Natural killer cell (primary cell): ENCODE data around the gene DIPK1B. TPM values are rescaled to one million over a fixed set of nuclear protein-coding genes. Genes with fewer than 3 reads are reported as not detected.

ENCODE experiments used
- ATAC-seq, 3 donors: fragments of 150-1000 bp in 2 of 3; fragments of 200-7000 bp in 1 of 3; cut with Tn5 transposase; 1 replicate in 1 of 3; 2 replicates in 2 of 3; pipeline ENCODE4 v1.10.0; 2021; ENCODE audit warnings: mild to moderate bottlenecking in 2 of 3, moderate library complexity in 2 of 3
- DNase-seq, 2 donors: peaks; one replicate each; pipeline versions ENCODE4 v3.0.0 to v3.0.0-alpha.2; 2013 to 2021; ENCODE audit warnings: mixed read lengths in 1 of 2
- H3K27ac ChIP-seq: one replicate; pipeline ENCODE4 v1.5.1; 2013; ENCODE audit warnings: mild to moderate bottlenecking, low read length
- H3K27me3 ChIP-seq: one replicate; pipeline ENCODE4 v1.6.1; 2013; ENCODE audit warnings: low read length; ENCODE audit not compliant: control insufficient read depth, insufficient read depth
- H3K36me3 ChIP-seq: one replicate; pipeline ENCODE4 v1.6.1; 2013; ENCODE audit warnings: low read length; ENCODE audit not compliant: control insufficient read depth, insufficient read depth
- H3K4me1 ChIP-seq: one replicate; pipeline ENCODE4 v1.6.1; 2013; ENCODE audit warnings: low read length; ENCODE audit not compliant: control insufficient read depth, insufficient read depth
- H3K4me3 ChIP-seq: one replicate; pipeline ENCODE4 v1.5.1; 2013; ENCODE audit warnings: low read length
- H3K9me3 ChIP-seq: one replicate; pipeline ENCODE4 v1.6.1; 2013; ENCODE audit warnings: low read length; ENCODE audit not compliant: control insufficient read depth, insufficient read depth
- H3K27ac Mint-ChIP-seq, 2 donors: one replicate each; pipeline ENCODE4 v1.8.0; 2022; ENCODE audit warnings: mild to moderate bottlenecking in 2 of 2, mixed read lengths in 2 of 2, moderate library complexity in 1 of 2
- H3K27me3 Mint-ChIP-seq, 2 donors: one replicate each; pipeline ENCODE4 v1.8.0; 2022; ENCODE audit warnings: low read depth in 2 of 2, mixed read lengths in 2 of 2
- H3K36me3 Mint-ChIP-seq: one replicate; pipeline ENCODE4 v1.8.0; 2022; ENCODE audit warnings: mixed read lengths
- H3K4me1 Mint-ChIP-seq, 2 donors: one replicate each; pipeline ENCODE4 v1.8.0; 2022; ENCODE audit warnings: mixed read lengths in 2 of 2
- H3K4me3 Mint-ChIP-seq: one replicate; pipeline ENCODE4 v1.8.0; 2022; ENCODE audit warnings: mild to moderate bottlenecking, moderate library complexity, mixed read lengths
- H3K9me3 Mint-ChIP-seq, 2 donors: one replicate each; pipeline ENCODE4 v1.8.0; 2022; ENCODE audit warnings: mixed read lengths in 2 of 2
- CTCF ChIP-seq: fragments of 200-600 bp; IDR thresholded peaks from one replicate; pipeline ENCODE4 v1.8.0; 2022; ENCODE audit warnings: antibody characterized with exemption
- WGBS: methylation state at CpG from one replicate; pipeline ENCODE4 v1.1.7; 2013; ENCODE audit warnings: missing lambda C conversion rate; ENCODE audit not compliant: insufficient coverage; 5-methylcytosine and 5-hydroxymethylcytosine counted together
- intact Hi-C: fragments of 100-400 bp; cut with micrococcal nuclease; formaldehyde crosslinking; loops from one replicate; pipeline ENCODE4 v1.14.2; 2022
- total RNA-seq, 4 donors: library from RNA; stranded (reverse); fragments of 120-200 nt in 1 of 4; gene quantifications; one replicate each; pipeline versions ENCODE4 v1.2.3 to v1.2.4, GENCODE V29; 2013 to 2022

The DIPK1B gene
- total RNA-seq, 3 donors from 2014 or later (not counting 1 experiment from before 2014, with no cell fraction given) = 0.31 to 0.39 TPM; not detected in 1

- intact Hi-C loops = no loop called here
Observed at GRCh38 chr9:136673975-136674785, 38.2 kb upstream of the DIPK1B start.

GRCh38 chr9:136674786-136675349 lies 37.5 kb upstream of the DIPK1B start:
- no peak overlapping the region for H3K4me3 Mint-ChIP-seq

More at GRCh38 chr9:136673975-136674785, 38.2 kb upstream of the DIPK1B start:
- Histone ChIP-seq H3K27me3 (no peaks in the 10 kb centered on the region), H3K27ac (no peak overlapping the region), H3K4me3 (no peak overlapping the region), H3K4me1 (peaks cover 2% of the 10 kb centered on the region), H3K36me3 (no peaks in the 10 kb centered on the region), H3K9me3 (no peaks in the 10 kb centered on the region)
- Mint-ChIP-seq H3K4me1 (peaks cover 0 to under 1% of the 10 kb centered on the region in 2 donors), H3K36me3 (no peaks in the 10 kb centered on the region), H3K27me3 (no peaks in the 10 kb centered on the region), H3K9me3 (no peaks in the 10 kb centered on the region), H3K27ac (no peak overlapping the region), H3K4me3 (no peak overlapping the region)
- WGBS = 75% methylated on average over 26 of the region's 26 CpGs
- TF ChIP-seq CTCF = no peak
- no peak for DNase-seq
- no peak for ATAC-seq

GRCh38 chr9:136675477-136676296 lies 36.7 kb upstream of the DIPK1B start:
- H3K4me3 Mint-ChIP-seq = no peak overlapping the region
- intact Hi-C loops = no loop called here
- no peaks in the 10 kb centered on the region for H3K27me3 ChIP-seq
- H3K27ac ChIP-seq = no peak overlapping the region
- H3K27me3 Mint-ChIP-seq = no peaks in the 10 kb centered on the region
- H3K4me1 ChIP-seq = peaks cover 3% of the 10 kb centered on the region
- H3K4me1 Mint-ChIP-seq = peaks cover 0 to 9% of the 10 kb centered on the region in 2 donors
- H3K36me3 Mint-ChIP-seq = no peaks in the 10 kb centered on the region
- WGBS = 90% methylated on average over 15 of the region's 16 CpGs
- H3K27ac Mint-ChIP-seq = no peak overlapping the region
- TF ChIP-seq CTCF = no peak
- DNase-seq (no peak), ATAC-seq (no peak)
- no peaks in the 10 kb centered on the region for H3K9me3 ChIP-seq
- no peak overlapping the region for H3K4me3 ChIP-seq
- H3K9me3 Mint-ChIP-seq = no peaks in the 10 kb centered on the region
- no peaks in the 10 kb centered on the region for H3K36me3 ChIP-seq

More at GRCh38 chr9:136674786-136675349, 37.5 kb upstream of the DIPK1B start:
- 83% methylated on average over 11 of the region's 11 CpGs for WGBS
- peaks cover 0 to 8% of the 10 kb centered on the region in 2 donors for H3K4me1 Mint-ChIP-seq
- ATAC-seq = no peak
- Histone ChIP-seq H3K27ac (no peak overlapping the region), H3K9me3 (no peaks in the 10 kb centered on the region), H3K27me3 (no peaks in the 10 kb centered on the region), H3K4me1 (peaks cover 3% of the 10 kb centered on the region), H3K4me3 (no peak overlapping the region), H3K36me3 (no peaks in the 10 kb centered on the region)
- no peaks in the 10 kb centered on the region for H3K36me3 Mint-ChIP-seq
- H3K27me3 Mint-ChIP-seq = no peaks in the 10 kb centered on the region
- intact Hi-C loops = no loop called here
- H3K9me3 Mint-ChIP-seq = no peaks in the 10 kb centered on the region
- H3K27ac Mint-ChIP-seq = no peak overlapping the region
- TF ChIP-seq CTCF = no peak
- no peak for DNase-seq
